Adrenal gland (tissue), 12 donors: Measurements from ENCODE around the gene BAK1. TPM values are rescaled to one million over a fixed set of nuclear protein-coding genes. Genes with fewer than 3 reads are reported as not detected.
"Not testable (repeated sequence)": the region's sequence is repeated elsewhere in the genome, so short reads cannot be mapped to it uniquely, and the experiment has no call there.

Experiments used
- DNase-seq, 7 donors: peaks; one replicate each; pipeline ENCODE4 v3.0.0-alpha.2; 2019 to 2020
- H3K27ac ChIP-seq, 5 donors: fragments of 200-600 bp; sonication (generic) in 4 of 5; 1 replicate in 3 of 5; 2 replicates in 2 of 5; pipeline versions ENCODE4 v1.5.1 to v1.8.0; 2016 to 2020; ENCODE audit warnings: mild to moderate bottlenecking in 1 of 5
- H3K27me3 ChIP-seq: fragments of 200-600 bp; 2 replicates; pipeline ENCODE4 v1.8.0; 2021
- H3K36me3 ChIP-seq, 2 donors: fragments of 200-600 bp; replicated peaks in 1 of 2; 1 replicate in 1 of 2; 2 replicates in 1 of 2; pipeline versions ENCODE4 v1.5.1 to v1.8.0; 2018 to 2022
- H3K4me1 ChIP-seq, 2 donors: fragments of 200-600 bp; replicated peaks in 1 of 2; 1 replicate in 1 of 2; 2 replicates in 1 of 2; pipeline versions ENCODE4 v1.5.1 to v1.8.0; 2018 to 2021
- H3K4me3 ChIP-seq, 4 donors: fragments of 200-600 bp; sonication (generic) in 3 of 4; one replicate each; pipeline ENCODE4 v1.5.1; 2016 to 2018
- H3K9me3 ChIP-seq, 3 donors: fragments of 200-600 bp; sonication (generic) in 1 of 3; replicated peaks in 1 of 3; 1 replicate in 2 of 3; 2 replicates in 1 of 3; pipeline versions ENCODE4 v1.5.1 to v1.8.0; 2016 to 2021
- CTCF ChIP-seq, 6 experiments: fragments of 450-650 bp in 4 of 6; fragments of 200-600 bp in 2 of 6; sonication (generic) in 1 of 6; IDR thresholded peaks; 1 replicate in 5 of 6; 2 replicates in 1 of 6; pipeline versions ENCODE4 v1.5.1 to v1.8.0; 2016 to 2021; ENCODE audit warnings: antibody characterized with exemption in 6 of 6, mild to moderate bottlenecking in 2 of 6, moderate library complexity in 1 of 6
- POLR2A ChIP-seq, 2 donors: fragments of 450-650 bp; IDR thresholded peaks; one replicate each; pipeline ENCODE4 v1.6.1; 2017; ENCODE audit warnings: antibody characterized with exemption in 2 of 2, mild to moderate bottlenecking in 2 of 2, moderate library complexity in 1 of 2
- WGBS, 4 donors: extraction: QIAGEN DNeasy Blood & Tissue Kit in 2 of 4; methylation state at CpG; one replicate each; pipeline versions ENCODE4 v1.1.5 to v1.1.7; 2013 to 2017; 5-methylcytosine and 5-hydroxymethylcytosine counted together
- intact Hi-C, 2 donors: fragments of 100-400 bp; cut with DNase I; formaldehyde crosslinking; loops; one replicate each; pipeline versions ENCODE4 v1.14.1 to v1.15.0; 2022 to 2023
- polyA plus RNA-seq, 3 donors: library from polyadenylated mRNA; stranded (reverse); fragments of 200-250 nt in 2 of 3; fragments of 350-450 nt in 1 of 3; fragmentation: Illumina TruSeq in 1 of 3; extraction: RNeasy Lipid Tissue Mini Kit (QIAGEN cat#74804) in 1 of 3; gene quantifications; one replicate each; pipeline ENCODE4 v1.2.3, GENCODE V29; 2013 to 2014
- total RNA-seq, 9 donors: library from RNA; depleted of rRNA in 4 of 9; stranded (reverse); fragments of >200 nt in 4 of 9; fragments of 120-200 nt in 1 of 9; fragmentation: NEBNext Ultra II Directional in 1 of 9; extraction: Animal tissue kit (Norgen Biotek cat#: 25700) in 1 of 9; gene quantifications; one replicate each; pipeline versions ENCODE4 v1.1.0 to v1.2.4, GENCODE V29; 2013 to 2023
- donor health status: healthy with polysubstance abuse.
- donor health status: Bipolar disorder and iron deficiency.
- donor health status: DM: yes; HTN: yes; CAD: no.
- donor health status: DM: no; HTN: no; CAD: no.
- donor health status: DM: no; HTN: no; CAD: no.
- donor health status: DM: yes; HTN: yes; CAD: no.

BAK1 gene
- total and polyA plus RNA-seq, 12 donors = 9.7 to 51.9 (median 23.3) TPM

GRCh38 chr6:33602180-33602579 is 22.1 kb upstream of the BAK1 start:
- intact Hi-C loops = no loop called here
- Histone ChIP-seq H3K4me3 (no peak overlapping the region), H3K27me3 (no peaks in the 10 kb centered on the region), H3K27ac (no peak overlapping the region), H3K36me3 (no peaks in the 10 kb centered on the region), H3K4me1 (peaks cover 9 to 11% of the 10 kb centered on the region in 2 donors), H3K9me3 (no peaks in the 10 kb centered on the region)
- TF ChIP-seq CTCF (IDR thresholded peaks at IDR 0.05) = no peak
- DNase-seq = peak in 1 of 7 donors; percentile 35
- WGBS, 4 donors = 9 to 25% (median 19%) methylated on average over 2 of the region's 2 CpGs

GRCh38 chr6:33600761-33601160 is 20.7 kb upstream of the BAK1 start:
- Histone ChIP-seq H3K4me3 (no peak overlapping the region), H3K36me3 (no peaks in the 10 kb centered on the region), H3K27me3 (no peaks in the 10 kb centered on the region), H3K27ac (no peak overlapping the region), H3K9me3 (no peaks in the 10 kb centered on the region), H3K4me1 (peaks cover 9 to 11% of the 10 kb centered on the region in 2 donors)
- WGBS, 4 donors = 67 to 94% (median 87%) methylated on average over 3 to 5 of the region's 6 CpGs
- peak in 2 of 7 donors; percentile 41 to 63 for DNase-seq
- no peak for TF ChIP-seq CTCF (IDR thresholded peaks at IDR 0.05)
- TF ChIP-seq POLR2A (IDR thresholded peaks at IDR 0.05) = no peak
- intact Hi-C loops = no loop called here

- no peak for DNase-seq
- intact Hi-C loops = no loop called here
- WGBS, 4 donors = 49 to 68% (median 63%) methylated on average over 9 of the region's 9 CpGs
- Histone ChIP-seq H3K4me3 (no peak overlapping the region), H3K36me3 (no peaks in the 10 kb centered on the region), H3K9me3 (no peaks in the 10 kb centered on the region), H3K27ac (peak overlapping the region in 1 of 5 donors; percentile 21), H3K27me3 (no peaks in the 10 kb centered on the region), H3K4me1 (peaks cover 9 to 11% of the 10 kb centered on the region in 2 donors)
- TF ChIP-seq CTCF (IDR thresholded peaks at IDR 0.05) (no peak), POLR2A (IDR thresholded peaks at IDR 0.05) (no peak)
Measured at GRCh38 chr6:33599413-33599938, 19.4 kb upstream of the BAK1 start.

- Histone ChIP-seq H3K27me3 (no peaks in the 10 kb centered on the region), H3K9me3 (no peaks in the 10 kb centered on the region), H3K4me1 (peaks cover 9 to 18% of the 10 kb centered on the region in 2 donors), H3K4me3 (no peak overlapping the region), H3K36me3 (no peaks in the 10 kb centered on the region), H3K27ac (peak overlapping the region in 4 of 5 donors; percentile 54 to 69 (median 62))
- DNase-seq = peak in 2 of 7 donors; percentile 57 to 62
- intact Hi-C loops = no loop called here
- TF ChIP-seq CTCF (IDR thresholded peaks at IDR 0.05) = no peak
- TF ChIP-seq POLR2A (IDR thresholded peaks at IDR 0.05) = no peak
- 38 to 62% (median 48%) methylated on average over 4 of the region's 4 CpGs for WGBS, 4 donors
Measured at GRCh38 chr6:33597551-33598322, 17.7 kb upstream of the BAK1 start.

GRCh38 chr6:33596894-33597293 is 16.8 kb upstream of the BAK1 start:
- H3K27ac ChIP-seq = peak overlapping the region in 2 of 5 donors; percentile 59 to 69
- 68 to 79% (median 73%) methylated on average over 4 to 5 of the region's 5 CpGs for WGBS, 4 donors
- intact Hi-C loops, H3K4me3 ChIP-seq, H3K36me3 ChIP-seq, DNase-seq, H3K27me3 ChIP-seq, H3K9me3 ChIP-seq: not testable (repeated sequence)
- H3K4me1 ChIP-seq = peaks cover 9 to 20% of the 10 kb centered on the region in 2 donors
